Activated naive CD4-positive, alpha-beta T cell treated with anti-CD3 and anti-CD28 coated beads for 36 hours (primary cell): ENCODE measurements around the gene KCNJ6. TPM values are rescaled to one million over a fixed set of nuclear protein-coding genes. Genes with fewer than 3 reads are reported as not detected.
"Not testable (repeated sequence)": the region's sequence is repeated elsewhere in the genome, so short reads cannot be mapped to it uniquely, and the experiment has no call there.

Experiments
- CTCF ChIA-PET: fragments of 350-600 bp; sonication (Branson Sonifier 250); formaldehyde crosslinking; loops from one replicate; lab custom pipeline; 2021; ENCODE audit warnings: antibody characterized with exemption; lab: Charles Lee
- DNase-seq: peaks from one replicate; pipeline ENCODE4 v3.0.0-alpha.2; 2020
- H3K27ac Mint-ChIP-seq: one replicate; pipeline ENCODE4 v1.8.0; 2021; ENCODE audit warnings: mild to moderate bottlenecking, mixed read lengths
- H3K27me3 Mint-ChIP-seq: one replicate; pipeline ENCODE4 v1.8.0; 2021; ENCODE audit warnings: low read depth, mixed read lengths
- H3K36me3 Mint-ChIP-seq: one replicate; pipeline ENCODE4 v1.8.0; 2021; ENCODE audit warnings: low read depth, mixed read lengths
- H3K4me1 Mint-ChIP-seq: one replicate; pipeline ENCODE4 v1.8.0; 2021; ENCODE audit warnings: low read depth, mixed read lengths
- H3K4me3 Mint-ChIP-seq: one replicate; pipeline ENCODE4 v1.8.0; 2021; ENCODE audit warnings: mild to moderate bottlenecking, moderate library complexity, mixed read lengths
- H3K9me3 Mint-ChIP-seq: one replicate; pipeline ENCODE4 v1.8.0; 2021; ENCODE audit warnings: mixed read lengths
- intact Hi-C: fragments of 100-400 bp; cut with micrococcal nuclease; formaldehyde crosslinking; loops from one replicate; pipeline ENCODE4 v1.15.1; 2023
- total RNA-seq, 2 experiments: library from RNA; stranded (reverse); gene quantifications; one replicate each; pipeline ENCODE4 v1.2.3, GENCODE V29; 2021

Gene KCNJ6
- total RNA-seq, 2 experiments from 2014 or later: not detected

- Mint-ChIP-seq H3K4me1 (no peaks in the 10 kb centered on the region), H3K27me3 (peaks cover 12% of the 10 kb centered on the region), H3K4me3 (no peak overlapping the region), H3K36me3 (no peaks in the 10 kb centered on the region), H3K27ac (no peak overlapping the region), H3K9me3 (peaks cover 4% of the 10 kb centered on the region)
- intact Hi-C loops: no loop called here
- CTCF ChIA-PET: no interaction called here
- no peak for DNase-seq
Observed at GRCh38 chr21:37927711-37928110, 11.5 kb upstream of the KCNJ6 start.

GRCh38 chr21:37921091-37921490, 4.8 kb upstream of the KCNJ6 start:
- CTCF ChIA-PET: no interaction called here
- Mint-ChIP-seq H3K4me1 (peaks cover 3% of the 10 kb centered on the region), H3K36me3 (no peaks in the 10 kb centered on the region), H3K27ac (no peak overlapping the region), H3K27me3 (peaks cover 36% of the 10 kb centered on the region), H3K9me3 (no peaks in the 10 kb centered on the region), H3K4me3 (no peak overlapping the region)
- intact Hi-C loops: no loop called here
- no peak for DNase-seq

GRCh38 chr21:37920302-37920701, 4.0 kb upstream of the KCNJ6 start:
- CTCF ChIA-PET, DNase-seq, H3K27ac Mint-ChIP-seq, H3K36me3 Mint-ChIP-seq, H3K9me3 Mint-ChIP-seq, H3K4me3 Mint-ChIP-seq, intact Hi-C loops, H3K4me1 Mint-ChIP-seq: not testable (repeated sequence)
- H3K27me3 Mint-ChIP-seq: peaks cover 42% of the 10 kb centered on the region

- Mint-ChIP-seq H3K27me3 (peaks cover 53% of the 10 kb centered on the region), H3K4me3 (no peak overlapping the region), H3K27ac (no peak overlapping the region), H3K36me3 (no peaks in the 10 kb centered on the region), H3K9me3 (no peaks in the 10 kb centered on the region), H3K4me1 (peaks cover 10% of the 10 kb centered on the region)
- no peak for DNase-seq
- intact Hi-C loops: loop anchor here (2.0 kb wide), 1 partner anchor 205 kb away; no protein-coding TSS in a partner anchor
- CTCF ChIA-PET: no interaction called here
Observed at GRCh38 chr21:37917612-37918011, 1.4 kb upstream of the KCNJ6 start.

GRCh38 chr21:37915941-37916309, 332 bp downstream of the KCNJ6 start:
- Mint-ChIP-seq H3K27ac (no peak overlapping the region), H3K9me3 (no peaks in the 10 kb centered on the region), H3K36me3 (no peaks in the 10 kb centered on the region), H3K27me3 (peaks cover 58% of the 10 kb centered on the region), H3K4me1 (peaks cover 10% of the 10 kb centered on the region), H3K4me3 (no peak overlapping the region)
- CTCF ChIA-PET: no interaction called here
- DNase-seq: no peak
- intact Hi-C loops: loop anchor here (2.0 kb wide), 1 partner anchor 203 kb away; no protein-coding TSS in a partner anchor

GRCh38 chr21:37915497-37915911, 753 bp downstream of the KCNJ6 start:
- Mint-ChIP-seq H3K27ac (no peak overlapping the region), H3K9me3 (no peaks in the 10 kb centered on the region), H3K27me3 (peaks cover 58% of the 10 kb centered on the region), H3K4me1 (peaks cover 10% of the 10 kb centered on the region), H3K4me3 (no peak overlapping the region), H3K36me3 (no peaks in the 10 kb centered on the region)
- intact Hi-C loops: no loop called here
- CTCF ChIA-PET: no interaction called here
- no peak for DNase-seq

GRCh38 chr21:37912616-37913015, 3.6 kb downstream of the KCNJ6 start:
- Mint-ChIP-seq H3K9me3 (no peaks in the 10 kb centered on the region), H3K27ac (no peak overlapping the region)

GRCh38 chr21:37909936-37910335, 6.3 kb downstream of the KCNJ6 start:
- Mint-ChIP-seq H3K27ac (no peak overlapping the region), H3K9me3 (no peaks in the 10 kb centered on the region), H3K4me1 (no peaks in the 10 kb centered on the region), H3K4me3 (no peak overlapping the region), H3K36me3 (no peaks in the 10 kb centered on the region), H3K27me3 (peaks cover 32% of the 10 kb centered on the region)
- intact Hi-C loops: no loop called here
- DNase-seq: no peak
- CTCF ChIA-PET: no interaction called here

More at GRCh38 chr21:37912616-37913015, 3.6 kb downstream of the KCNJ6 start:
- DNase-seq: no peak
- H3K36me3 Mint-ChIP-seq: no peaks in the 10 kb centered on the region
- intact Hi-C loops: no loop called here
- H3K27me3 Mint-ChIP-seq: peaks cover 44% of the 10 kb centered on the region
- CTCF ChIA-PET: interaction anchor here (0.6 kb wide), 1 partner anchor 48 kb away, joined by 3 read pairs; no protein-coding TSS in a partner anchor
- no peak overlapping the region for H3K4me3 Mint-ChIP-seq
- peaks cover 10% of the 10 kb centered on the region for H3K4me1 Mint-ChIP-seq

GRCh38 chr21:37908691-37909090, 7.6 kb downstream of the KCNJ6 start:
- no peaks in the 10 kb centered on the region for H3K9me3 Mint-ChIP-seq
- peaks cover 25% of the 10 kb centered on the region for H3K27me3 Mint-ChIP-seq
- H3K36me3 Mint-ChIP-seq: no peaks in the 10 kb centered on the region
- H3K4me3 Mint-ChIP-seq: no peak overlapping the region
- intact Hi-C loops: no loop called here
- H3K27ac Mint-ChIP-seq: no peak overlapping the region
- CTCF ChIA-PET: no interaction called here
- no peak for DNase-seq
- H3K4me1 Mint-ChIP-seq: no peaks in the 10 kb centered on the region

GRCh38 chr21:37907076-37907475, 9.2 kb downstream of the KCNJ6 start:
- H3K4me1 Mint-ChIP-seq: no peaks in the 10 kb centered on the region
- intact Hi-C loops: no loop called here
- DNase-seq: no peak
- H3K4me3 Mint-ChIP-seq: no peak overlapping the region
- CTCF ChIA-PET: no interaction called here
- H3K27ac Mint-ChIP-seq: no peak overlapping the region
- H3K9me3 Mint-ChIP-seq: no peaks in the 10 kb centered on the region
- peaks cover 17% of the 10 kb centered on the region for H3K27me3 Mint-ChIP-seq
- no peaks in the 10 kb centered on the region for H3K36me3 Mint-ChIP-seq

GRCh38 chr21:37905291-37905690, 11.0 kb downstream of the KCNJ6 start:
- Mint-ChIP-seq H3K4me1 (no peaks in the 10 kb centered on the region), H3K36me3 (no peaks in the 10 kb centered on the region), H3K4me3 (no peak overlapping the region), H3K27me3 (peaks cover 11% of the 10 kb centered on the region), H3K9me3 (no peaks in the 10 kb centered on the region), H3K27ac (no peak overlapping the region)
- CTCF ChIA-PET: no interaction called here
- intact Hi-C loops: no loop called here
- no peak for DNase-seq

- H3K27ac Mint-ChIP-seq: no peak overlapping the region
- H3K36me3 Mint-ChIP-seq: no peaks in the 10 kb centered on the region
- H3K4me1 Mint-ChIP-seq: no peaks in the 10 kb centered on the region
- no peaks in the 10 kb centered on the region for H3K9me3 Mint-ChIP-seq
- no peak for DNase-seq
- no peak overlapping the region for H3K4me3 Mint-ChIP-seq
- intact Hi-C loops: no loop called here
- CTCF ChIA-PET: no interaction called here
- H3K27me3 Mint-ChIP-seq: peaks cover 8% of the 10 kb centered on the region
Observed at GRCh38 chr21:37904856-37905255, 11.4 kb downstream of the KCNJ6 start.

GRCh38 chr21:37903396-37903795, 12.9 kb downstream of the KCNJ6 start:
- H3K9me3 Mint-ChIP-seq: no peaks in the 10 kb centered on the region
- H3K27me3 Mint-ChIP-seq: peaks cover 6% of the 10 kb centered on the region
- no peak overlapping the region for H3K27ac Mint-ChIP-seq
- no peak for DNase-seq
- H3K4me3 Mint-ChIP-seq: no peak overlapping the region
- H3K36me3 Mint-ChIP-seq: no peaks in the 10 kb centered on the region
- CTCF ChIA-PET: interaction anchor here (0.6 kb wide), 1 partner anchor 17 kb away, joined by 3 read pairs; no protein-coding TSS in a partner anchor
- H3K4me1 Mint-ChIP-seq: no peaks in the 10 kb centered on the region
- intact Hi-C loops: no loop called here
